ENCODE data around the gene ADORA1. TPM values are rescaled to one million over a fixed set of nuclear protein-coding genes. Genes with fewer than 3 reads are reported as not detected.

The ADORA1 gene
- total and polyA plus RNA-seq, 2 donors (not counting 3 experiments of a cell fraction or from before 2014, with no cell fraction given) = 0.15 TPM; not detected in 1

DNA sequence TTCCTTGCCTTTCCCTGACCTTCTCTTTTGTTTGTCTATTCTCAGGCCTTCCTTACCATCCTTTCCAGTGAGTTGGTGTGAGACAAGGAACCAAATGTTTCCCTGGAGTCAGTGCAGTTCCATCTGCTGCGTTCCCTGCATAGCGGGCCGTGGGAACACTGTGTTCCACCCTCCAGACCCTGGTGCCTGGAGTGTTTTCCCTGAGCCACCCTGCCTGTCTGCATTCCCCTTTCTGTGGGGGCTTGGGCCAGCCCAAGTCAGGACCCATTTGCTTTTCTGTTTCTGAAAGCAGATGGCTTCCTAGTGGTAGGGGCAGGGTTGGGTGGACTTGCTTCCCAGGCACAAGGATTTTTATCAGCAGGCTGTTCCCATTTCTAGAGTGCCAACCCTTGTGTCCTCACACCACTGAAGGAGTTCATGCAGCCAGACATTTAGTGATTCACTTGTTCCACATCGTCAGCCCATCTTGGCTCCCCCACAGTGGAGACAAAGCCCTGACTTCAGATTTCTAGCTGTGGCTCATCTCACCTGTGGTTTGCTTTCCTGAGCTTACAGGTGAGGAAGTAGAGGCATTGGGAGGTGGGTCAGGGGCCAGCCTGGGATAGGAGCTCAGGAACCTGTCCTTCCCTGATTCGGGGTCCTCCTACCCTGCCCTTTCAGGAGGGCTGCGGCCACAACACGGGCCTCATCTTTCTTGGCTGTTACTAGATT is 27.6 kb upstream of the ADORA1 start:
- Histone ChIP-seq H3K36me3 (ENCODE audit: control insufficient read depth in 2 of 2, extremely low read depth in 1 of 2, insufficient read depth in 2 of 2, low read length in 2 of 2) (no peaks in the 10 kb centered on the region), H4K20me1 (replicated peaks; ENCODE audit: control insufficient read depth, extremely low read depth, insufficient read depth, low read length) (no peaks in the 10 kb centered on the region), H3K9me3 (replicated peaks; ENCODE audit: control insufficient read depth, insufficient read depth, low read length) (no peaks in the 10 kb centered on the region), H3K9ac (replicated peaks; ENCODE audit: extremely low read depth, insufficient read depth, low read length) (no peak overlapping the region), H3K27ac (ENCODE audit: insufficient read depth, low read depth, low read length) (no peak overlapping the region), H3K9me1 (replicated peaks; ENCODE audit: control insufficient read depth, extremely low read depth, insufficient read depth, low read length) (no peaks in the 10 kb centered on the region), H3K4me1 (ENCODE audit: control insufficient read depth, extremely low read depth, insufficient read depth, low read length) (no peaks in the 10 kb centered on the region), H3K4me2 (ENCODE audit: insufficient read depth, low read length) (no peak overlapping the region), H3K4me3 (replicated peaks in 1 of 3; ENCODE audit: insufficient read depth in 1 of 3, low read depth in 1 of 3, low read length in 3 of 3) (no peak overlapping the region), H2AFZ (ENCODE audit: low read depth, low read length) (no peak overlapping the region), H3K27me3 (ENCODE audit: control insufficient read depth in 2 of 2, insufficient read depth in 2 of 2, low read length in 2 of 2) (peaks cover 2 to 20% of the 10 kb centered on the region in 2 experiments), H3K79me2 (ENCODE audit: control insufficient read depth, insufficient read depth, low read length) (no peaks in the 10 kb centered on the region)
- no peak for TF ChIP-seq POLR2AphosphoS5 (IDR thresholded peaks at IDR 0.05; ENCODE audit: insufficient read depth, low read depth, low read length)
- TF ChIP-seq, protein P1, sequence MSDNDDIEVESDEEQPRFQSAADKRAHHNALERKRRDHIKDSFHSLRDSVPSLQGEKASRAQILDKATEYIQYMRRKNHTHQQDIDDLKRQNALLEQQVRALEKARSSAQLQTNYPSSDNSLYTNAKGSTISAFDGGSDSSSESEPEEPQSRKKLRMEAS (IDR thresholded peaks at IDR 0.05; ENCODE audit: insufficient read depth, insufficient read length) = no peak
- no peak for TF ChIP-seq EZH2 (IDR thresholded peaks at IDR 0.05; ENCODE audit: borderline replicate concordance, low read depth, low read length, severe bottlenecking)
- DNase-seq (ENCODE audit: low read depth, low spot score) = no peak
- no TSS peak for BruUV-seq (replicated peaks)
- intact Hi-C loops (cut with micrococcal nuclease) = no loop called here
- FAIRE-seq = no peak
- ChIA-PET POLR2A (no interaction called here), CTCF (interaction anchor here (1.6 to 1.8 kb wide), 2 partner anchors 60 to 167 kb away, joined by 4 to 7 read pairs; no protein-coding TSS in a partner anchor)
- dilution Hi-C loops (cut with MboI; ENCODE audit: extremely low pct_ligation_motif_present, low sequenced_read_pairs) = no loop called here

DNA sequence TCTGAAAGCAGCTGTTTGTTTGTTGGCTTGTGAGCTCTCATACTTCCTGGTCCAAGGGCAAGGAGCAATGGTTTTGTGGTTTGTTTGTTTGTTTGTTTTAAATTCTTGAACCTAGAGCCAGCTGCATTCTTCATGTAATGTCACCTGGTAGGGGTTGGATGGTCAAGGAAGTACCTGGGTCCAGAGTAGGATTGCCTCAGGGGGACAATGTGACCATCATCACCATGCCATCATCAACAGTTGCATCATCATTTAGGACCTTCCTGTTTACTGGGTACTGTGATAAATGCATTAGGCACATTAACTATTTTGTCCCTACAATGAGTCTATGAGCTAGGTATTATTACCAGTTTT is 27.0 kb upstream of the ADORA1 start:
- DNase-seq (ENCODE audit: low read depth, low spot score) (no peak), FAIRE-seq (peak; percentile 21)
- Histone ChIP-seq H3K9me3 (replicated peaks; ENCODE audit: control insufficient read depth, insufficient read depth, low read length) (no peaks in the 10 kb centered on the region), H3K4me3 (replicated peaks in 1 of 3; ENCODE audit: insufficient read depth in 1 of 3, low read depth in 1 of 3, low read length in 3 of 3) (no peak overlapping the region), H3K4me2 (ENCODE audit: insufficient read depth, low read length) (no peak overlapping the region), H3K36me3 (ENCODE audit: control insufficient read depth in 2 of 2, extremely low read depth in 1 of 2, insufficient read depth in 2 of 2, low read length in 2 of 2) (no peaks in the 10 kb centered on the region), H3K4me1 (ENCODE audit: control insufficient read depth, extremely low read depth, insufficient read depth, low read length) (no peaks in the 10 kb centered on the region), H3K27me3 (ENCODE audit: control insufficient read depth in 2 of 2, insufficient read depth in 2 of 2, low read length in 2 of 2) (peaks cover 2 to 24% of the 10 kb centered on the region in 2 experiments), H4K20me1 (replicated peaks; ENCODE audit: control insufficient read depth, extremely low read depth, insufficient read depth, low read length) (no peaks in the 10 kb centered on the region), H3K9me1 (replicated peaks; ENCODE audit: control insufficient read depth, extremely low read depth, insufficient read depth, low read length) (no peaks in the 10 kb centered on the region), H3K79me2 (ENCODE audit: control insufficient read depth, insufficient read depth, low read length) (no peaks in the 10 kb centered on the region), H2AFZ (ENCODE audit: low read depth, low read length) (no peak overlapping the region), H3K9ac (replicated peaks; ENCODE audit: extremely low read depth, insufficient read depth, low read length) (no peak overlapping the region), H3K27ac (ENCODE audit: insufficient read depth, low read depth, low read length) (no peak overlapping the region)
- CTCF ChIA-PET = interaction anchor here (0.7 to 1.6 kb wide), 2 partner anchors 17 to 167 kb away, joined by 3 to 4 read pairs; no protein-coding TSS in a partner anchor
- dilution Hi-C loops (cut with MboI; ENCODE audit: extremely low pct_ligation_motif_present, low sequenced_read_pairs) (no loop called here), intact Hi-C loops (cut with micrococcal nuclease) (no loop called here)
- POLR2A ChIA-PET = no interaction called here
- TF ChIP-seq JUN (IDR thresholded peaks at IDR 0.05; ENCODE audit: borderline replicate concordance, insufficient read depth, insufficient read length, low read depth) (no peak), GATA2 (IDR thresholded peaks at IDR 0.05; ENCODE audit: insufficient read depth, insufficient read length, low read depth, low read length) (no peak), MYC (IDR thresholded peaks at IDR 0.05; ENCODE audit: low read depth, low read length) (no peak), EZH2 (IDR thresholded peaks at IDR 0.05; ENCODE audit: borderline replicate concordance, low read depth, low read length, severe bottlenecking) (no peak), FOS (IDR thresholded peaks at IDR 0.05; ENCODE audit: borderline replicate concordance, insufficient read depth, low read length) (no peak), POLR2AphosphoS5 (IDR thresholded peaks at IDR 0.05; ENCODE audit: insufficient read depth, low read depth, low read length) (no peak)
- no TSS peak for BruUV-seq (replicated peaks)
